SU-DHL-6 (cell line): Measurements from ENCODE around the gene KCNC1.

Source experiments
- CTCF ChIP-seq: fragments of 200-600 bp; sonication (generic); IDR thresholded peaks from one replicate; pipeline ENCODE4 v1.5.1; 2017; ENCODE audit warnings: antibody characterized with exemption, mild to moderate bottlenecking, low read length, moderate library complexity; ENCODE audit not compliant: insufficient read depth, poor library complexity, severe bottlenecking
- EZH2phosphoT487 ChIP-seq: fragments of 200-600 bp; sonication (generic), shearing (Covaris generic); conservative IDR thresholded peaks from 2 replicates; pipeline ENCODE4 v1.6.1; 2018; ENCODE audit warnings: mild to moderate bottlenecking, antibody characterized with exemption, low read length, moderate library complexity, mixed read lengths

GRCh38 chr11:17831883-17832282 is 97.3 kb downstream of the KCNC1 start:
- no peak for TF ChIP-seq CTCF
- TF ChIP-seq EZH2phosphoT487 = no peak
